Naive thymus-derived CD8-positive, alpha-beta T cell (primary cell): ENCODE results near the gene CCDC106. TPM values are rescaled to one million over a fixed set of nuclear protein-coding genes. Genes with fewer than 3 reads are reported as not detected.
A peak's percentile ranks its signal among the peaks of the same experiment; 100 is the strongest.

Source experiments
- ATAC-seq, 2 donors: fragments of 150-1000 bp; cut with Tn5 transposase in 1 of 2; sonication (Bioruptor Pico), chemical (Tn5 transposase) in 1 of 2; 1 replicate in 1 of 2; 2 replicates in 1 of 2; pipeline ENCODE4 v1.10.0; 2021; ENCODE audit warnings: mild to moderate bottlenecking in 2 of 2, moderate library complexity in 2 of 2
- POLR2A ChIA-PET: fragments of 350-600 bp; sonication (Branson Sonifier 250); formaldehyde crosslinking; loops from one replicate; lab custom pipeline; 2021; ENCODE audit warnings: antibody characterized with exemption; lab: Charles Lee
- DNase-seq, 10 donors: peaks; one replicate each; pipeline versions ENCODE4 v3.0.0 to v3.0.0-alpha.2; 2020 to 2022
- H3K27ac Mint-ChIP-seq, 10 donors: one replicate each; pipeline ENCODE4 v1.8.0; 2020 to 2022; ENCODE audit warnings: mild to moderate bottlenecking in 10 of 10, mixed read lengths in 10 of 10, moderate library complexity in 4 of 10, inconsistent platforms in 1 of 10
- H3K27me3 Mint-ChIP-seq, 5 donors: one replicate each; pipeline ENCODE4 v1.8.0; 2021 to 2022; ENCODE audit warnings: mixed read lengths in 5 of 5
- H3K36me3 Mint-ChIP-seq, 3 donors: one replicate each; pipeline ENCODE4 v1.8.0; 2020 to 2022; ENCODE audit warnings: mixed read lengths in 3 of 3, mild to moderate bottlenecking in 2 of 3, inconsistent platforms in 1 of 3
- H3K4me1 Mint-ChIP-seq, 4 donors: one replicate each; pipeline ENCODE4 v1.8.0; 2021 to 2022; ENCODE audit warnings: mixed read lengths in 4 of 4
- H3K4me3 Mint-ChIP-seq, 10 donors: one replicate each; pipeline ENCODE4 v1.8.0; 2020 to 2022; ENCODE audit warnings: mild to moderate bottlenecking in 10 of 10, mixed read lengths in 10 of 10, moderate library complexity in 6 of 10, inconsistent platforms in 1 of 10
- H3K9me3 Mint-ChIP-seq, 9 donors: one replicate each; pipeline ENCODE4 v1.8.0; 2020 to 2022; ENCODE audit warnings: mixed read lengths in 9 of 9, mild to moderate bottlenecking in 3 of 9, inconsistent platforms in 1 of 9, moderate library complexity in 1 of 9
- polyA plus RNA-seq, 3 donors: library from polyadenylated mRNA; unstranded; fragments of 300-500 nt; fragmentation: Illumina TruSeq; gene quantifications; one replicate each; pipeline ENCODE4 v1.2.3, GENCODE V29; 2021
- total RNA-seq, 8 experiments: library from RNA in 2 of 8; stranded (reverse) in 2 of 8; gene quantifications; one replicate each; pipeline ENCODE4 v1.2.3 and lab custom pipeline; 2021 to 2026

Gene CCDC106
- total and polyA plus RNA-seq, 5 experiments from 2014 or later: 2.6 to 8.3 (median 4.4) TPM

GRCh38 chr19:55674459-55674840 lies 26.4 kb downstream of the CCDC106 start:
- H3K36me3 Mint-ChIP-seq: peaks cover 2 to 62% (median 4%) of the 10 kb centered on the region in 3 donors
- H3K4me1 Mint-ChIP-seq: peaks cover 38 to 77% (median 70%) of the 10 kb centered on the region in 4 donors
- H3K9me3 Mint-ChIP-seq: no peaks in the 10 kb centered on the region

GRCh38 chr19:55674841-55675660 lies 27.0 kb downstream of the CCDC106 start, which contains the start of gene EPN1:
TSS of gene EPN1 (plus strand) at chr19:55675226. CDS start at chr19:55678628, 3,402 bp downstream.
- Mint-ChIP-seq H3K9me3 (no peaks in the 10 kb centered on the region), H3K4me1 (peaks cover 42 to 81% (median 71%) of the 10 kb centered on the region in 4 donors), H3K4me3 (peak within 1 kb of the TSS; percentile 94 to 98 (median 96)), H3K27me3 (no peaks in the 10 kb centered on the region), H3K27ac (peak within 1 kb of the TSS; percentile 89 to 99 (median 96)), H3K36me3 (peaks cover 2 to 63% (median 4%) of the 10 kb centered on the region in 3 donors)
- DNase-seq (peak; percentile 88 to 99 (median 97)), ATAC-seq (peak; percentile 89 to 93)
- POLR2A ChIA-PET: interaction anchor here (1.0 to 1.9 kb wide), 4 partner anchors 18 to 32 kb away, joined by 4 to 8 read pairs (median 6); partner anchors contain the start of genes U2AF2 and ZNF581

More at GRCh38 chr19:55674459-55674840, 26.4 kb downstream of the CCDC106 start:
- H3K27me3 Mint-ChIP-seq: no peaks in the 10 kb centered on the region
- peak overlapping the region; percentile 37 to 96 (median 89) for H3K27ac Mint-ChIP-seq
- POLR2A ChIA-PET: interaction anchor here (1.0 to 1.5 kb wide), 4 partner anchors 18 to 39 kb away, joined by 3 to 8 read pairs (median 6); partner anchors contain the start of genes U2AF2 and ZNF581
- ATAC-seq (no peak), DNase-seq (no peak)
- peak overlapping the region; percentile 46 to 98 (median 62) for H3K4me3 Mint-ChIP-seq

GRCh38 chr19:55675661-55676354 lies 27.8 kb downstream of the CCDC106 start:
- peaks cover 2 to 63% (median 4%) of the 10 kb centered on the region in 3 donors for H3K36me3 Mint-ChIP-seq
- H3K27me3 Mint-ChIP-seq: no peaks in the 10 kb centered on the region
- H3K4me3 Mint-ChIP-seq: peak overlapping the region; percentile 94 to 98 (median 96)
- POLR2A ChIA-PET: interaction anchor here (0.6 to 1.9 kb wide), 2 partner anchors 21 to 23 kb away, joined by 3 to 5 read pairs; partner anchors contain the start of gene U2AF2
- DNase-seq: no peak
- no peaks in the 10 kb centered on the region for H3K9me3 Mint-ChIP-seq
- H3K27ac Mint-ChIP-seq: peak overlapping the region; percentile 89 to 99 (median 96)
- H3K4me1 Mint-ChIP-seq: peaks cover 40 to 80% (median 69%) of the 10 kb centered on the region in 4 donors
- no peak for ATAC-seq

- no peaks in the 10 kb centered on the region for H3K27me3 Mint-ChIP-seq
- POLR2A ChIA-PET: interaction anchor here (1.0 to 1.9 kb wide), 2 partner anchors 10 to 22 kb away, joined by 3 to 5 read pairs; partner anchors contain the start of gene U2AF2
- H3K36me3 Mint-ChIP-seq: peaks cover 2 to 61% (median 4%) of the 10 kb centered on the region in 3 donors
- H3K27ac Mint-ChIP-seq: peak overlapping the region in 7 of 10 donors; percentile 70 to 97 (median 87)
- no peaks in the 10 kb centered on the region for H3K9me3 Mint-ChIP-seq
- H3K4me3 Mint-ChIP-seq: peak overlapping the region; percentile 86 to 98 (median 96)
- no peak for DNase-seq
- ATAC-seq: no peak
- peaks cover 36 to 78% (median 66%) of the 10 kb centered on the region in 4 donors for H3K4me1 Mint-ChIP-seq
These were observed 28.4 kb downstream of the CCDC106 start for GRCh38 chr19:55676383-55676782.

GRCh38 chr19:55676889-55677505 lies 29.0 kb downstream of the CCDC106 start:
- Mint-ChIP-seq H3K36me3 (peaks cover 2 to 60% (median 4%) of the 10 kb centered on the region in 3 donors), H3K9me3 (no peaks in the 10 kb centered on the region), H3K4me1 (peaks cover 34 to 75% (median 65%) of the 10 kb centered on the region in 4 donors), H3K4me3 (peak overlapping the region; percentile 86 to 98 (median 96)), H3K27ac (peak overlapping the region in 9 of 10 donors; percentile 1 to 97 (median 86)), H3K27me3 (no peaks in the 10 kb centered on the region)
- no peak for ATAC-seq
- DNase-seq: no peak
- POLR2A ChIA-PET: interaction anchor here (1.0 to 1.9 kb wide), 2 partner anchors 10 to 23 kb away, joined by 3 to 5 read pairs; partner anchors contain the start of gene U2AF2

- H3K36me3 Mint-ChIP-seq: peaks cover 2 to 57% (median 4%) of the 10 kb centered on the region in 3 donors
- H3K4me1 Mint-ChIP-seq: peaks cover 34 to 71% (median 66%) of the 10 kb centered on the region in 4 donors
These were observed 29.6 kb downstream of the CCDC106 start for GRCh38 chr19:55677572-55678028.

GRCh38 chr19:55678121-55678671 lies 30.2 kb downstream of the CCDC106 start:
- POLR2A ChIA-PET: no interaction called here
- Mint-ChIP-seq H3K4me3 (peak overlapping the region in 6 of 10 donors; percentile 54 to 98 (median 96)), H3K27ac (peak overlapping the region in 7 of 10 donors; percentile 22 to 84 (median 64)), H3K9me3 (no peaks in the 10 kb centered on the region), H3K27me3 (no peaks in the 10 kb centered on the region), H3K4me1 (peaks cover 34 to 68% (median 65%) of the 10 kb centered on the region in 4 donors), H3K36me3 (peaks cover 2 to 52% (median 4%) of the 10 kb centered on the region in 3 donors)
- DNase-seq (peak in 1 of 10 donors; percentile 48), ATAC-seq (no peak)

More at GRCh38 chr19:55677572-55678028, 29.6 kb downstream of the CCDC106 start:
- no peak for ATAC-seq
- Mint-ChIP-seq H3K27me3 (no peaks in the 10 kb centered on the region), H3K4me3 (peak overlapping the region in 9 of 10 donors; percentile 54 to 98 (median 71)), H3K27ac (peak overlapping the region in 7 of 10 donors; percentile 22 to 84 (median 69)), H3K9me3 (no peaks in the 10 kb centered on the region)
- DNase-seq: no peak
- POLR2A ChIA-PET: no interaction called here

- peaks cover 31 to 68% (median 59%) of the 10 kb centered on the region in 4 donors for H3K4me1 Mint-ChIP-seq
- POLR2A ChIA-PET: no interaction called here
- H3K4me3 Mint-ChIP-seq: peak overlapping the region in 2 of 10 donors; percentile 4 to 30
- ATAC-seq: no peak
- no peaks in the 10 kb centered on the region for H3K9me3 Mint-ChIP-seq
- no peaks in the 10 kb centered on the region for H3K27me3 Mint-ChIP-seq
- no peak for DNase-seq
- peak overlapping the region in 5 of 10 donors; percentile 20 to 66 (median 62) for H3K27ac Mint-ChIP-seq
- peaks cover 4 to 51% (median 5%) of the 10 kb centered on the region in 3 donors for H3K36me3 Mint-ChIP-seq
These were observed 31.6 kb downstream of the CCDC106 start for GRCh38 chr19:55679343-55680257.

- no peak for DNase-seq
- no peaks in the 10 kb centered on the region for H3K9me3 Mint-ChIP-seq
- H3K36me3 Mint-ChIP-seq: peaks cover 2 to 56% (median 5%) of the 10 kb centered on the region in 3 donors
- no peak for ATAC-seq
- H3K4me1 Mint-ChIP-seq: peaks cover 29 to 68% (median 58%) of the 10 kb centered on the region in 4 donors
- H3K27ac Mint-ChIP-seq: peak overlapping the region in 1 of 10 donors; percentile 59
- POLR2A ChIA-PET: no interaction called here
- H3K4me3 Mint-ChIP-seq: peak overlapping the region in 3 of 10 donors; percentile 26 to 56 (median 30)
- H3K27me3 Mint-ChIP-seq: no peaks in the 10 kb centered on the region
These were observed 32.5 kb downstream of the CCDC106 start for GRCh38 chr19:55680339-55681130.
